ENCODE results near the gene ESYT2. TPM values are rescaled to one million over a fixed set of nuclear protein-coding genes. Genes with fewer than 3 reads are reported as not detected.

The ESYT2 gene
- polyA plus RNA-seq, 1 of the 3 experiments (the other 2 are of a cell fraction) = 34.2 TPM

DNA sequence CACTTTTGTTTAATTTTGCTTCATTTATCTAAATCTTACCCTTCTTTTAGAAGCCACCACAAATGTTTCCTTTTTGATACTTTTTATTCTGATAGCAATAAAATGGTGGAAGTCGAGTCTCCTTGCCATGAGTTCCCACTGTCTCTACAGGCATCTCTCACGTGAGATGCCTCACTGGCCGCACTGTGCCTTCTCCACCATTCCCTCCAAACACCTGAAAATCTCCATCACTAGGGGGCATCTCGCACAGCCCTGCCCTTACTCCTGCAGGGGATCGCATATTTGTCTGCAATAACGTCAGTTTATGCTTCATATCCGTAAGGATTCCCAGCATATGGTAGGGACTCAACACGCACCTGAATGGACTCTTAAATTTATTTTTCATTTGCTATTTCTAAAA is 68.4 kb downstream of the ESYT2 start:
- Histone ChIP-seq H3K36me3 (replicated peaks in 1 of 2; ENCODE audit: control insufficient read depth in 1 of 2, insufficient read depth in 2 of 2, low read length in 1 of 2) (peaks cover 68 to 72% of the 10 kb centered on the region in 2 experiments), H3K4me2 (no peak overlapping the region), H3K4me1 (ENCODE audit: control insufficient read depth in 1 of 2, insufficient read depth in 2 of 2, low read depth in 1 of 2, low read length in 1 of 2) (no peaks in the 10 kb centered on the region; a peak in 1 of 4 replicates), H3K9me3 (no peaks in the 10 kb centered on the region), H4K20me1 (ENCODE audit: insufficient read depth) (no peaks in the 10 kb centered on the region), H3K27ac (ENCODE audit: low read depth in 2 of 2, low read length in 1 of 2) (no peak overlapping the region), H2AFZ (ENCODE audit: low read depth) (no peak overlapping the region), H3K27me3 (ENCODE audit: insufficient read depth) (no peaks in the 10 kb centered on the region), H3K9me2 (no peaks in the 10 kb centered on the region), H3K79me2 (ENCODE audit: insufficient read depth) (no peaks in the 10 kb centered on the region; the same call in 1 of the 2 replicates), H3K4me3 (ENCODE audit: low read depth in 2 of 2, low read length in 1 of 2) (no peak overlapping the region), H3K9ac (no peak overlapping the region), H3F3A (replicated peaks; ENCODE audit: insufficient read depth) (peaks cover 3% of the 10 kb centered on the region)
- DNase-seq = no peak
- POLR2A ChIA-PET = no interaction called here
- TF ChIP-seq CTCF (IDR thresholded peaks at IDR 0.05) = peak; percentile 44
- TF ChIP-seq, protein P1, sequence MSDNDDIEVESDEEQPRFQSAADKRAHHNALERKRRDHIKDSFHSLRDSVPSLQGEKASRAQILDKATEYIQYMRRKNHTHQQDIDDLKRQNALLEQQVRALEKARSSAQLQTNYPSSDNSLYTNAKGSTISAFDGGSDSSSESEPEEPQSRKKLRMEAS (IDR thresholded peaks at IDR 0.05; ENCODE audit: low read depth) = no peak
- TF ChIP-seq JUND (IDR thresholded peaks at IDR 0.05) = no peak
- TF ChIP-seq SMC3 (IDR thresholded peaks at IDR 0.05; ENCODE audit: low read depth, low read length) = peak; percentile 27
- TF ChIP-seq FOSL2 (IDR thresholded peaks at IDR 0.05; ENCODE audit: borderline replicate concordance, low read depth) = no peak
- TF ChIP-seq FOXM1 (IDR thresholded peaks at IDR 0.05; ENCODE audit: low read depth) = no peak
- CTCF ChIA-PET = interaction anchor here (0.6 to 1.1 kb wide), 2 partner anchors 55 to 216 kb away, joined by 3 read pairs; no protein-coding TSS in a partner anchor
- WGBS (ENCODE audit: low lambda C conversion rate) = 92% methylated on average over 8 of the region's 8 CpGs

DNA sequence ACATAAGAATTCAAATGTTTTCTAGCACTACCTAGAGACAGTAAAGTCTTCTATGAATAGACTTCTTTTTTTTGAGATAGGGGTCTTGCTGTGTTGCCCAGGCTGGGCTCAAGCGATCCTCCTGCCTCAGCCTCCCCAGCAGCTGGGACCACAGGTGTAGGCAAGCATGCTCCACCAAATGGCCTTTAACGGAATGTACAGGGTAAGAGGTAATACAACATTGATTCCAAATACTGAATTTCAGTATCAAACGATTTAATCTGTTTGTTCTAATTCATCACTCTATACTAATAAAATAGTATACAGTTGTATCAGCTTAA is 68.9 kb downstream of the ESYT2 start:
- 90% methylated on average over 3 of the region's 3 CpGs for WGBS (ENCODE audit: low lambda C conversion rate)
- Histone ChIP-seq H3K36me3 (replicated peaks in 1 of 2; ENCODE audit: control insufficient read depth in 1 of 2, insufficient read depth in 2 of 2, low read length in 1 of 2) (peaks cover 68% of the 10 kb centered on the region in 2 experiments), H3K27me3 (ENCODE audit: insufficient read depth) (no peaks in the 10 kb centered on the region), H3K4me3 (ENCODE audit: low read depth in 2 of 2, low read length in 1 of 2) (no peak overlapping the region), H3K9me2 (no peaks in the 10 kb centered on the region), H3K4me2 (no peak overlapping the region), H3K27ac (ENCODE audit: low read depth in 2 of 2, low read length in 1 of 2) (no peak overlapping the region), H2AFZ (ENCODE audit: low read depth) (no peak overlapping the region), H3K4me1 (ENCODE audit: control insufficient read depth in 1 of 2, insufficient read depth in 2 of 2, low read depth in 1 of 2, low read length in 1 of 2) (no peaks in the 10 kb centered on the region; a peak in 1 of 4 replicates), H4K20me1 (ENCODE audit: insufficient read depth) (no peaks in the 10 kb centered on the region), H3K9me3 (no peaks in the 10 kb centered on the region), H3K79me2 (ENCODE audit: insufficient read depth) (no peaks in the 10 kb centered on the region; the same call in 1 of the 2 replicates), H3F3A (replicated peaks; ENCODE audit: insufficient read depth) (peaks cover 3% of the 10 kb centered on the region), H3K9ac (no peak overlapping the region)
- no peak for DNase-seq
- CTCF ChIA-PET = interaction anchor here (0.6 kb wide), 1 partner anchor 56 kb away, joined by 3 read pairs; no protein-coding TSS in a partner anchor
- POLR2A ChIA-PET = no interaction called here
- no peak for TF ChIP-seq TEAD4 (IDR thresholded peaks at IDR 0.05; ENCODE audit: borderline replicate concordance, insufficient read depth)
- no peak for TF ChIP-seq YY1 (IDR thresholded peaks at IDR 0.05; ENCODE audit: low read depth)
- TF ChIP-seq POLR2AphosphoS5 (IDR thresholded peaks at IDR 0.05; ENCODE audit: low read depth, low read length) = no peak
- no peak for TF ChIP-seq GATA2 (CRISPR knock-in tag; IDR thresholded peaks at IDR 0.05)

All from SK-N-SH (cell line).